GM18526 (cell line): ENCODE data around the gene ABCA12.

Experiments
- POLR2A ChIP-seq: IDR thresholded peaks from 3 replicates; pipeline ENCODE4 v1.6.1; 2011; ENCODE audit not compliant: insufficient read length; ENCODE audit errors: extremely low read depth

The ABCA12 gene

GRCh38 chr2:215140166-215140707 lies 1.8 kb upstream of the ABCA12 start:
- TF ChIP-seq POLR2A, result no peak

GRCh38 chr2:215137741-215138340 lies 585 bp downstream of the ABCA12 start:
- TF ChIP-seq POLR2A, result no peak

- no peak for TF ChIP-seq POLR2A
These were observed 1.1 kb downstream of the ABCA12 start for GRCh38 chr2:215137329-215137686.

- no peak for TF ChIP-seq POLR2A
These were observed 1.6 kb downstream of the ABCA12 start for GRCh38 chr2:215136669-215137328.

GRCh38 chr2:215120401-215120800 lies 18.0 kb downstream of the ABCA12 start:
- TF ChIP-seq POLR2A, result no peak

GRCh38 chr2:215119847-215120246 lies 18.6 kb downstream of the ABCA12 start:
- TF ChIP-seq POLR2A, result no peak

GRCh38 chr2:215110918-215111317 lies 27.5 kb downstream of the ABCA12 start:
- no peak for TF ChIP-seq POLR2A

- TF ChIP-seq POLR2A, result no peak
These were observed 31.0 kb downstream of the ABCA12 start for GRCh38 chr2:215107216-215108056.

- TF ChIP-seq POLR2A, result no peak
These were observed 32.6 kb downstream of the ABCA12 start for GRCh38 chr2:215105607-215106354.

- TF ChIP-seq POLR2A, result no peak
These were observed 34.2 kb downstream of the ABCA12 start for GRCh38 chr2:215104226-215104625.

- no peak for TF ChIP-seq POLR2A
These were observed 39.6 kb downstream of the ABCA12 start for GRCh38 chr2:215098875-215099274.

- no peak for TF ChIP-seq POLR2A
These were observed 54.3 kb downstream of the ABCA12 start for GRCh38 chr2:215084080-215084479.

- TF ChIP-seq POLR2A, result no peak
These were observed 55.3 kb downstream of the ABCA12 start for GRCh38 chr2:215083146-215083545.

- no peak for TF ChIP-seq POLR2A
These were observed 56.0 kb downstream of the ABCA12 start for GRCh38 chr2:215082446-215082845.

- no peak for TF ChIP-seq POLR2A
These were observed 57.9 kb downstream of the ABCA12 start for GRCh38 chr2:215080545-215080944.
